Panc1 (cell line): ENCODE data around the gene KIAA1614. TPM values are rescaled to one million over a fixed set of nuclear protein-coding genes. Genes with fewer than 3 reads are reported as not detected.

Experiments used
- ATAC-seq: fragments of 200-7000 bp; cut with Tn5 transposase; 2 replicates; pipeline ENCODE4 v1.9.1; 2020; ENCODE audit warnings: mild to moderate bottlenecking, moderate library complexity
- BruUV-seq: library from RNA; stranded (reverse); fragments of 400-500 nt; replicated peaks from 2 replicates; lab custom pipeline; 2021; lab: Mats Ljungman, UMichigan
- CTCF ChIA-PET: fragments of 300-600 bp; sonication (Branson Sonifier 250); formaldehyde crosslinking; loops from one replicate; lab custom pipeline; 2022; ENCODE audit warnings: antibody characterized with exemption; lab: Charles Lee
- POLR2A ChIA-PET: fragments of 300-600 bp; sonication (Branson Sonifier 250); formaldehyde crosslinking; loops from one replicate; lab custom pipeline; 2022; ENCODE audit warnings: antibody characterized with exemption; lab: Charles Lee
- DNase-seq: peaks from one replicate; pipeline ENCODE4 v3.0.0-alpha.2; 2010; ENCODE audit warnings: low read depth, low spot score
- H3K27ac ChIP-seq: 2 replicates; pipeline ENCODE4 v1.5.1; 2011; ENCODE audit warnings: mild to moderate bottlenecking, low read length, inconsistent platforms
- H3K27me3 ChIP-seq: fragments of 200-500 bp; sonication (Bioruptor generic); 2 replicates; pipeline ENCODE4 v1.6.0; 2014; ENCODE audit warnings: low read length, inconsistent platforms; ENCODE audit not compliant: control insufficient read depth, insufficient read depth
- H3K36me3 ChIP-seq: fragments of 200-500 bp; sonication (Bioruptor generic); 2 replicates; pipeline ENCODE4 v1.5.1; 2014; ENCODE audit warnings: inconsistent platforms, mild to moderate bottlenecking, low read length, moderate library complexity; ENCODE audit not compliant: control insufficient read depth, insufficient read depth
- H3K4me1 ChIP-seq: 2 replicates; pipeline ENCODE4 v1.5.1; 2011; ENCODE audit warnings: inconsistent platforms, mild to moderate bottlenecking, low read length, moderate library complexity; ENCODE audit not compliant: control insufficient read depth, insufficient read depth
- H3K4me3 ChIP-seq, 2 experiments: 2 replicates each; pipeline ENCODE4 v1.5.1; 2011 to 2012; ENCODE audit warnings: low read depth in 2 of 2, low read length in 2 of 2, mild to moderate bottlenecking in 2 of 2, inconsistent platforms in 1 of 2, moderate library complexity in 1 of 2
- H3K9me3 ChIP-seq: fragments of 200-500 bp; sonication (Bioruptor generic); 2 replicates; pipeline ENCODE4 v1.5.1; 2014; ENCODE audit warnings: low read depth, mild to moderate bottlenecking, inconsistent platforms, low read length, moderate library complexity; ENCODE audit not compliant: control insufficient read depth, insufficient read depth
- POLR2AphosphoS5 ChIP-seq: IDR thresholded peaks from 2 replicates; pipeline ENCODE4 v1.6.1; 2012; ENCODE audit warnings: mild to moderate bottlenecking, low read depth, low read length, moderate library complexity
- SIN3A ChIP-seq: IDR thresholded peaks from 2 replicates; pipeline ENCODE4 v1.6.1; 2012; ENCODE audit warnings: low read depth, mild to moderate bottlenecking, low read length, moderate library complexity, borderline replicate concordance; ENCODE audit not compliant: insufficient read depth
- TCF7L2 ChIP-seq: IDR thresholded peaks from 2 replicates; pipeline ENCODE4 v1.6.1; 2011; ENCODE audit warnings: mild to moderate bottlenecking, low read depth, low read length, inconsistent platforms
- in situ Hi-C: cut with HindIII; loops from 2 replicates; pipeline ENCODE4 v1.10.0; 2016; ENCODE audit warnings: low sequenced_read_pairs, low pct_unique_long_range_greater_than_20kb
- intact Hi-C: fragments of 100-400 bp; cut with micrococcal nuclease; formaldehyde crosslinking; loops from one replicate; pipeline ENCODE4 v1.10.0; 2022; ENCODE audit not compliant: unreplicated experiment
- total RNA-seq: library from RNA; stranded (reverse); gene quantifications from one replicate; pipeline ENCODE4 v1.2.1, GENCODE V29; 2021; ENCODE audit not compliant: unreplicated experiment
- TF ChIP-seq, protein P1 (sequence below), 2 experiments: IDR thresholded peaks; 2 replicates each; pipeline ENCODE4 v1.6.1; 2011 to 2012; ENCODE audit warnings: low read depth in 2 of 2, control low read depth in 1 of 2, low read length in 1 of 2, mild to moderate bottlenecking in 1 of 2, moderate library complexity in 1 of 2; ENCODE audit not compliant: insufficient read depth in 1 of 2
- TF ChIP-seq, protein P2 (sequence below): fragments of 450-650 bp; IDR thresholded peaks from 2 replicates; pipeline ENCODE4 v1.5.1; 2017; ENCODE audit warnings: mild to moderate bottlenecking

KIAA1614 gene
- total RNA-seq, 1 experiment from 2014 or later: 0.80 TPM

DNA sequence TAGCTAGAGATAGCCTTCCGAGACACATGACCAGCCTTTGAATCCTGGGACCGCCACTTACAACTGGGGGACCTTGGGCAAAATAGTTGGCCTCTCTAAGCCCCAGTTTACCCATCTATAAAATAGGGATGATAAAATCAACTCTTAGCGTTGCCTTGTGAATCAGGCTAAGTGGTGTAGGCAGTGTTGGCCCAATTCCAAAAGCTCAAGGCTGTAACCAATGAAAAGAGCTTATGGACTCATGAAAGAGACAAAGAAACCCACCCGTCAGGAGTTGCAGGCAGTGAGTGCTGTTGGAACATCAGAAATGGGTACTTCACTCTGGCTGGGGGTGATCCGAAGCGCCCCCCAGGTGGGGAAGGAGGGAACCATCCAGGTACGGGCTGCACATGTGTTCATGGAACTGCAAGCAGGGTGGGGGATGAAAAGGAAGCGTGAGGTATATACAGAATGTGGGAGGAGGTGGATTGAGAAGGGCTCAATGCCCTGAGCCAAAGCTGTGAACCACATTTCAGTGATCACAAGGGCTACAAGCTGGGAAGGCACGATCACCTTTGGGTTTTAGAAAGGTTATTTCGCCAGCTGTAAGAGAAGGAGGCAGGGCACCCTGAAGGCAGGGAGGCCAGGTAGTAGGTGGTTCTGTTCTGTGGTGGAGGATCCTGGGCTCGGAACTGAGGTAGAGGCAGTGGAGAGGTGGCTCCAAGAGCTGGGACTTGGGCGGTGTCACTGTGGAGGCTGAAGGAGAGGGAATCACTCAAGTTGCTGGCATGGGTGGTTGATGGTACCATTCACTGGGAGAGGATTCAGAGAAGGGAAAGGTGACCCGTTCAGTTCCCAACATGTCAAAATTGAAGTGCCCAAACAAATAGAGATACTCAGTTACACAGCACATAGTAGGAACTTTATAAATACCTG lies 11.4 kb upstream of the KIAA1614 start:
- in situ Hi-C loops (no loop called here), intact Hi-C loops (no loop called here)
- no peak for ATAC-seq
- Histone ChIP-seq H3K27me3 (no peaks in the 10 kb centered on the region), H3K9me3 (no peaks in the 10 kb centered on the region), H3K27ac (no peak overlapping the region), H3K4me3 (no peak overlapping the region), H3K4me1 (no peaks in the 10 kb centered on the region), H3K36me3 (no peaks in the 10 kb centered on the region)
- ChIA-PET CTCF (interaction anchor here (0.6 kb wide), 1 partner anchor 17 kb away, joined by 3 read pairs; no protein-coding TSS in a partner anchor), POLR2A (no interaction called here)
- TF ChIP-seq, protein P1, sequence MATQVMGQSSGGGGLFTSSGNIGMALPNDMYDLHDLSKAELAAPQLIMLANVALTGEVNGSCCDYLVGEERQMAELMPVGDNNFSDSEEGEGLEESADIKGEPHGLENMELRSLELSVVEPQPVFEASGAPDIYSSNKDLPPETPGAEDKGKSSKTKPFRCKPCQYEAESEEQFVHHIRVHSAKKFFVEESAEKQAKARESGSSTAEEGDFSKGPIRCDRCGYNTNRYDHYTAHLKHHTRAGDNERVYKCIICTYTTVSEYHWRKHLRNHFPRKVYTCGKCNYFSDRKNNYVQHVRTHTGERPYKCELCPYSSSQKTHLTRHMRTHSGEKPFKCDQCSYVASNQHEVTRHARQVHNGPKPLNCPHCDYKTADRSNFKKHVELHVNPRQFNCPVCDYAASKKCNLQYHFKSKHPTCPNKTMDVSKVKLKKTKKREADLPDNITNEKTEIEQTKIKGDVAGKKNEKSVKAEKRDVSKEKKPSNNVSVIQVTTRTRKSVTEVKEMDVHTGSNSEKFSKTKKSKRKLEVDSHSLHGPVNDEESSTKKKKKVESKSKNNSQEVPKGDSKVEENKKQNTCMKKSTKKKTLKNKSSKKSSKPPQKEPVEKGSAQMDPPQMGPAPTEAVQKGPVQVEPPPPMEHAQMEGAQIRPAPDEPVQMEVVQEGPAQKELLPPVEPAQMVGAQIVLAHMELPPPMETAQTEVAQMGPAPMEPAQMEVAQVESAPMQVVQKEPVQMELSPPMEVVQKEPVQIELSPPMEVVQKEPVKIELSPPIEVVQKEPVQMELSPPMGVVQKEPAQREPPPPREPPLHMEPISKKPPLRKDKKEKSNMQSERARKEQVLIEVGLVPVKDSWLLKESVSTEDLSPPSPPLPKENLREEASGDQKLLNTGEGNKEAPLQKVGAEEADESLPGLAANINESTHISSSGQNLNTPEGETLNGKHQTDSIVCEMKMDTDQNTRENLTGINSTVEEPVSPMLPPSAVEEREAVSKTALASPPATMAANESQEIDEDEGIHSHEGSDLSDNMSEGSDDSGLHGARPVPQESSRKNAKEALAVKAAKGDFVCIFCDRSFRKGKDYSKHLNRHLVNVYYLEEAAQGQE (IDR thresholded peaks at IDR 0.05; ENCODE audit: insufficient read depth in 1 of 2, low read depth in 2 of 2, low read length in 1 of 2): no peak
- TF ChIP-seq, protein P2, sequence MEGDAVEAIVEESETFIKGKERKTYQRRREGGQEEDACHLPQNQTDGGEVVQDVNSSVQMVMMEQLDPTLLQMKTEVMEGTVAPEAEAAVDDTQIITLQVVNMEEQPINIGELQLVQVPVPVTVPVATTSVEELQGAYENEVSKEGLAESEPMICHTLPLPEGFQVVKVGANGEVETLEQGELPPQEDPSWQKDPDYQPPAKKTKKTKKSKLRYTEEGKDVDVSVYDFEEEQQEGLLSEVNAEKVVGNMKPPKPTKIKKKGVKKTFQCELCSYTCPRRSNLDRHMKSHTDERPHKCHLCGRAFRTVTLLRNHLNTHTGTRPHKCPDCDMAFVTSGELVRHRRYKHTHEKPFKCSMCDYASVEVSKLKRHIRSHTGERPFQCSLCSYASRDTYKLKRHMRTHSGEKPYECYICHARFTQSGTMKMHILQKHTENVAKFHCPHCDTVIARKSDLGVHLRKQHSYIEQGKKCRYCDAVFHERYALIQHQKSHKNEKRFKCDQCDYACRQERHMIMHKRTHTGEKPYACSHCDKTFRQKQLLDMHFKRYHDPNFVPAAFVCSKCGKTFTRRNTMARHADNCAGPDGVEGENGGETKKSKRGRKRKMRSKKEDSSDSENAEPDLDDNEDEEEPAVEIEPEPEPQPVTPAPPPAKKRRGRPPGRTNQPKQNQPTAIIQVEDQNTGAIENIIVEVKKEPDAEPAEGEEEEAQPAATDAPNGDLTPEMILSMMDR: no peak
- TF ChIP-seq SIN3A (no peak), TCF7L2 (no peak), POLR2AphosphoS5 (no peak)
- BruUV-seq: no TSS peak
- DNase-seq: no peak

GRCh38 chr1:180902541-180902940 lies 10.2 kb upstream of the KIAA1614 start:
- DNase-seq: no peak
- no peaks in the 10 kb centered on the region for H3K36me3 ChIP-seq
- no peaks in the 10 kb centered on the region for H3K9me3 ChIP-seq
- in situ Hi-C loops: no loop called here
- H3K27ac ChIP-seq: no peak overlapping the region
- H3K27me3 ChIP-seq: no peaks in the 10 kb centered on the region
- no peak for ATAC-seq
- ChIA-PET CTCF (interaction anchor here (0.6 kb wide), 1 partner anchor 19 kb away, joined by 5 read pairs; no protein-coding TSS in a partner anchor), POLR2A (no interaction called here)
- no peak overlapping the region for H3K4me3 ChIP-seq
- no peaks in the 10 kb centered on the region for H3K4me1 ChIP-seq
- TF ChIP-seq, protein P2: no peak
- no TSS peak for BruUV-seq
- intact Hi-C loops: no loop called here
